ENCODE results near the gene MAPRE2.

The MAPRE2 gene

GRCh38 chr18:35030277-35030989, 10.8 kb upstream of the MAPRE2 start:
- TF ChIP-seq CTCF (conservative IDR thresholded peaks at IDR 0.05; ENCODE audit: low read depth, low read length), result peak; percentile 1
- no peak for DNase-seq (ENCODE audit: low read depth)
- H3K4me3 ChIP-seq (ENCODE audit: low read depth, low read length), result peak overlapping the region; percentile 11

- DNase-seq (ENCODE audit: low read depth), result no peak
- H3K4me3 ChIP-seq (ENCODE audit: low read depth, low read length), result no peak overlapping the region
- TF ChIP-seq CTCF (conservative IDR thresholded peaks at IDR 0.05; ENCODE audit: low read depth, low read length), result no peak
Measured at GRCh38 chr18:35032113-35032512, 9.1 kb upstream of the MAPRE2 start.

- H3K4me3 ChIP-seq (ENCODE audit: low read depth, low read length), result no peak overlapping the region
- no peak for TF ChIP-seq CTCF (conservative IDR thresholded peaks at IDR 0.05; ENCODE audit: low read depth, low read length)
- DNase-seq (ENCODE audit: low read depth), result no peak
Measured at GRCh38 chr18:35038029-35038428, 3.2 kb upstream of the MAPRE2 start.

GRCh38 chr18:35038881-35039491, 2.2 kb upstream of the MAPRE2 start:
- TF ChIP-seq CTCF (conservative IDR thresholded peaks at IDR 0.05; ENCODE audit: low read depth, low read length), result no peak
- no peak for DNase-seq (ENCODE audit: low read depth)
- no peak overlapping the region for H3K4me3 ChIP-seq (ENCODE audit: low read depth, low read length)

GRCh38 chr18:35040638-35040987, 600 bp upstream of the MAPRE2 start:
- no peak for DNase-seq (ENCODE audit: low read depth)
- TF ChIP-seq CTCF (conservative IDR thresholded peaks at IDR 0.05; ENCODE audit: low read depth, low read length), result no peak
- peak overlapping the region; percentile 77 for H3K4me3 ChIP-seq (ENCODE audit: low read depth, low read length)

GRCh38 chr18:35041815-35042387, 688 bp downstream of the MAPRE2 start:
- no peak for DNase-seq (ENCODE audit: low read depth)
- TF ChIP-seq CTCF (conservative IDR thresholded peaks at IDR 0.05; ENCODE audit: low read depth, low read length), result no peak
- peak overlapping the region; percentile 77 for H3K4me3 ChIP-seq (ENCODE audit: low read depth, low read length)

Measured in choroid plexus epithelial cell (primary cell).